IPS DF 4.7 (cell line): ENCODE results near the gene RECK.
"Not testable (repeated sequence)": the region's sequence is repeated elsewhere in the genome, so short reads cannot be mapped to it uniquely, and the experiment has no call there.

Source experiments
- DNase-seq: peaks from one replicate; pipeline ENCODE4 v3.0.0-alpha.2; 2013; ENCODE audit warnings: low spot score; ENCODE audit errors: extremely low read depth

The RECK gene, protein sequence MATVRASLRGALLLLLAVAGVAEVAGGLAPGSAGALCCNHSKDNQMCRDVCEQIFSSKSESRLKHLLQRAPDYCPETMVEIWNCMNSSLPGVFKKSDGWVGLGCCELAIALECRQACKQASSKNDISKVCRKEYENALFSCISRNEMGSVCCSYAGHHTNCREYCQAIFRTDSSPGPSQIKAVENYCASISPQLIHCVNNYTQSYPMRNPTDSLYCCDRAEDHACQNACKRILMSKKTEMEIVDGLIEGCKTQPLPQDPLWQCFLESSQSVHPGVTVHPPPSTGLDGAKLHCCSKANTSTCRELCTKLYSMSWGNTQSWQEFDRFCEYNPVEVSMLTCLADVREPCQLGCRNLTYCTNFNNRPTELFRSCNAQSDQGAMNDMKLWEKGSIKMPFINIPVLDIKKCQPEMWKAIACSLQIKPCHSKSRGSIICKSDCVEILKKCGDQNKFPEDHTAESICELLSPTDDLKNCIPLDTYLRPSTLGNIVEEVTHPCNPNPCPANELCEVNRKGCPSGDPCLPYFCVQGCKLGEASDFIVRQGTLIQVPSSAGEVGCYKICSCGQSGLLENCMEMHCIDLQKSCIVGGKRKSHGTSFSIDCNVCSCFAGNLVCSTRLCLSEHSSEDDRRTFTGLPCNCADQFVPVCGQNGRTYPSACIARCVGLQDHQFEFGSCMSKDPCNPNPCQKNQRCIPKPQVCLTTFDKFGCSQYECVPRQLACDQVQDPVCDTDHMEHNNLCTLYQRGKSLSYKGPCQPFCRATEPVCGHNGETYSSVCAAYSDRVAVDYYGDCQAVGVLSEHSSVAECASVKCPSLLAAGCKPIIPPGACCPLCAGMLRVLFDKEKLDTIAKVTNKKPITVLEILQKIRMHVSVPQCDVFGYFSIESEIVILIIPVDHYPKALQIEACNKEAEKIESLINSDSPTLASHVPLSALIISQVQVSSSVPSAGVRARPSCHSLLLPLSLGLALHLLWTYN

DNA sequence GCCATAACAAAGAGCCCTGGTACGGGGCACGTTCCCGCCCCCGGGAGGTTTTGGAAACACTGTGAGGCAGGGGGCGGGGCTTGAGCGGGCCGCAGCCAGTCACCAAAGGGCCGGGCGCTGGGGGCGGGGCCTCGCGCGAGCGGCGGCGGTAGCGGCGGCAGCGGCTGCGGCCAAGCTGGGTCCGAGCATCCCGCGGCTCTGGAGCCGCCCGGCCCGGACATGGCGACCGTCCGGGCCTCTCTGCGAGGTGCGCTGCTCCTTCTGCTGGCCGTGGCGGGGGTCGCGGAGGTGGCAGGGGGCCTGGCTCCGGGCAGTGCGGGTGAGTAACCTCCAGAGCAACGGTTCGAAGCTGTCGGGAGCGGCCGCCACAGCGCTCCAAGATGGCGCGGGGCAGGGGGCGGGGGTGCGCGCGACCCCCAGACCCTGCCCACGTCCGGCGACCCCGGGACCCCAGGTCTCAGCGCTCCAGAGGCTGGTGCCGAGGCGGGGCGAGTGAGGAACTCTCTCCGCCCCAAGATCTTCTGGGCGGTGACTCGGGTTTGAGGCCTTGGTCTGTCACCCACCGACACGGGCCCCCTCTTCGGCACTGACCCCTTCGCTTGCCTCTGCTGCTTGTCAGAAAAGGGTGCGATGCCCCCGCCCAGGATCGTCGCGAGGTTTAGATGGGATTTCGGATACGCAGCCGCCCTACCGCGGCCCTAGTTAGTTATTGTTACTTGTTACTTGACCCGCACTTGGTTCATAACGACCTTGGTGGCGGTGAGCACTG lies at the start of gene RECK:
RECK (plus strand) TSS at position 134 of the 769 bp plus-strand sequence; CDS start at position 220, 86 bp downstream.
- DNase-seq: no peak

DNA sequence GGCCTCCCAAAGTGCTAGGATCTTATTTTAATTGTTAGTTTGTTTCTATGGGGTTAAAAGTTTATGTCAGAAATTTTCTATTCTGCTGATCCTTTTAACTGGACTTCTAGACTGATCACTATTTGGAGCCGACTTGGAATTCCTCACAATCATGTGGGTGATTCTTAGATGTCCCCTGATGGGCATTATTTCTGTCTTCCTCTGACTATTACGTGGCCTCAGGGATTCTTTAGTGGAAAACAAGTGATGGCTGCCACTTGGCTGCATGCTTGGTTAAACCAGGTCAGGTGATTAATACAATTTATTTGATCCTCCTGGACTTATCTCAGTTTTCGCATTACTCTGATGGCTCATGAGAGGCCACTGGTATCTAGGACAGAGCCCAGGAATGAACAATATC lies 46.6 kb upstream of the RECK start:
- DNase-seq: no peak

DNA sequence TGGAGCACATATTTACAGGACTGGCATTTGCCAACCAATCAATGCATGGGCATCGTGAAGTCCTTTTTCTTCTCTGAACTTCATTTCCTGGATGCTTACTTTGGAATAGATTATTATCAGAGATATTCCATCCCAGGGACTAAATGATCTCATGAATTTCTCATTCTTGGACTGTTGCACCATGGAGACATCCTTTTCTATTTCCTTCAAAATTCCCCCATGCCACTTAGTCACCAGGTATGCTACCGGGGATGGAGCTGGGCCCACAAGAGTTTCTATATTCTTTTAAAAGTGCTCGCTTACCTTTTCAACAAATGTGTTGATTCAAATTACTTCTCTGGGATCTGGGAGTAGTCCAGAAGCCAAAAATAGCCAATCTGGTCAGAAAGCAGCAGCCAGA lies 43.6 kb upstream of the RECK start:
- DNase-seq: not testable (repeated sequence)

DNA sequence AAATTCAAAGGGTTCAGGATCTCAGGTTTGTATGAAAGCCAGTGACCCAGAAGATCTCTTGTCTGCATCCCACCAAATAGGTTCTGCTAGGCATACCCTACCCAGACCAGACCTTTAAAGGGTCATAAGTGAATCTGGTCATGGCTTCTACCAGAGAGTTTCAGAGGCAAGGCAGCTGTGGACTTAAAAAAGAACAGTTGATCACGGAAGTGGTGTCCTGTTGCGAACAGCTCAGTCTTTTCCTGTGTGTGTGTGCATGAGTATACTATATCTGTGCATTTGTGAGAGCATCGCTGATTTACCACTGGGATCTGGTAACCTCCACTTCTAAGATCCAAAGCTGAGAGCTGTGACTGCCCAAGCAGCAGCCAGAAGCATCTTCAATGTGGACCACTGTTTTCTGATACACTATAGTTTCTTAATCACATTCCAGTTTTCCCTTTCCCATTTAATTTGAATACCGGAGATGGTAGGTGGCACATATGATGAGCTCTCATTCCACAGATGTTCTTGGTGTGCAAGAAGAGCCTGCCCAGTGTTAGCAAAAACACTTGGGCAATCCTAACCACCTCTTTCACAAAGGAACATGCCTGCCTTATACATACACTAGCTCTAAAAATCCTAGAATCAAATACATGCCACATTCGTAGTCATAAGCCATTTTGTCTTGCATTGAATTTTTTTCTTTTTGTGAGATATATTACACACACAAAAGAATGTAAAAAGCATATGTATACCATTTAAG lies 42.6 kb upstream of the RECK start:
- DNase-seq: no peak

DNA sequence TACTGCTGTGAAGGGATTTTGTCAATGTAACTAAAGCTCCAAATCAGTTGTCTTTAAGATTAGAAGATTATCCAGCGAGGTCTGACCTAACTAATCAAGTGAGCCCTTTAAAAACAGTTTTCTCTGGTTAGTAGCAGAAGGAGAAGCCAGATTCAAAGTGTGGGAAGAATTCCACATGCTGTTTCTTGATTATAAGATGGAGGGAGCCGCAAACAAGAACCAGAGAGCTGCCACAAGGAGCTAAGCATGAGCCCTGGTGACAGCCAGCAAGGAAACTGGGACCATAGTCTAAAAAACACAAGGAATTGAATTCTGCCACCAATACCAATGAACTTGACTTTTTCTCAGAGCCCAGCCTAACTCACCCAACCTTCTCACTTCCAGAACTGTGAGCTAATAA lies 41.8 kb upstream of the RECK start:
- DNase-seq: no peak

DNA sequence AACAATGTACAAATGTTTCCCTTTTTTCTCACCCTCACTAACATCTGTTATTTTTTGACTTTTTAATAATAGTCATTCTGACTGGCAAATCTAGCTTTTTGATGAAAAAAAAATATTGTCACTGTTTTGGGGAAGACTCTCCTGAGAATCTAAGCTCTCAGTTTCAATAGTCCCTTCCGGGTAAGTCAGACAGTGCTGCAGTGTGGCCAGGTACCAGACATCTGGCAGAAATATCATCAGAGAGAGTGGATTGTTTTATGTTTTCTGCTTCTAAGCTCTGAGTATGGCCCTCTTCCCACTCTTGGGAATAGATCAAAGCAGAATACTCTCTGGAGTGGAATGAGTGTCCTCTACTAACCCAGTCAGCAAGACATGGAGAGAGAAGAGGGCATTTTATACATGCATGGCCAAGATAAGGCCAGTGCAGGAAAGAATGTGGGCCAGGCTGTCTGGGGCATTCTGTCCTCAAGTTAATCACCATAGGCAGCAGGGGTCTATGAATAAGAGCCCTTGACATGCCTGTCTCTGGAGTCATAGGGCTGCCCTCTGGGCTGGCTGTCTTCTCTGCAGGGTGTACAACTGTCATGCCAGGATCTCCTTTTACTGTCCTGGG lies 40.2 kb upstream of the RECK start:
- no peak for DNase-seq

DNA sequence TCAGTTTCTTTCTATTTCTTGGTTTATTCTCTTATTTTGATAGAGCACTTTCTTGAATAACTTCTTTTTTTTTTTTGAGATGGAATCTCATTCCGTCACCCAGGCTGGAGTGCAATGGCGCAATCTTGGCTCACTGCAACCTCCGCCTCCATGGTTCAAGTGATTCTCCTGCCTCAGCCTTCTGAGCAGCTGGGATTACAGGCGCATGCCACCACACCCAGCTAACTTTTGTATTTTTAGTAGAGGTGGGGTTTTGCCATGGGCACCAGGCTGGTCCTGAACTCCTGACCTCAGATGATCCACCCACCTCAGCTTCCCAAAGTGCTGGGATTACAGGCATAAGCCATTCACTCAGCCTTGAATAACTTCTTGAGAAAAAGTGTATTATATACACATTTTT lies 39.7 kb upstream of the RECK start:
- DNase-seq: not testable (repeated sequence)

DNA sequence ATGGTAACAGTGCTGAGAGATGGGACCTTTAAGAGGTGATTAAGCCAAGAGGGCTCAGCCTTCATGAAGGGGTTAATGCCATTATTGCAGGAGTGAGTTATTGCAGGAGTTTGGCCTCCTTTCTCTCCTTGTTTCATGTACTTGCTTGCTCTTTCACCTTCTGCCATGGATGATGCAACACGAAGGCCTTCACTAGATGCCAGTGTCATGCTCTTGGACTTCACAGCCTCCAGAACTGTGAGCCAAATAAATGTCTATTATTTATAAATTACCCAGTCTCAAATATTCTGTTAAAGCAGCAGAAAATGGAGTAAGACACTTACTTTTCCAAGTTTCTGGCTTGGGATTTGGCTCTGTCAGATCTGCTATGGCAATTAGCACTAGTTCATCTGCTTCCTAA lies 38.4 kb upstream of the RECK start:
- DNase-seq: no peak

DNA sequence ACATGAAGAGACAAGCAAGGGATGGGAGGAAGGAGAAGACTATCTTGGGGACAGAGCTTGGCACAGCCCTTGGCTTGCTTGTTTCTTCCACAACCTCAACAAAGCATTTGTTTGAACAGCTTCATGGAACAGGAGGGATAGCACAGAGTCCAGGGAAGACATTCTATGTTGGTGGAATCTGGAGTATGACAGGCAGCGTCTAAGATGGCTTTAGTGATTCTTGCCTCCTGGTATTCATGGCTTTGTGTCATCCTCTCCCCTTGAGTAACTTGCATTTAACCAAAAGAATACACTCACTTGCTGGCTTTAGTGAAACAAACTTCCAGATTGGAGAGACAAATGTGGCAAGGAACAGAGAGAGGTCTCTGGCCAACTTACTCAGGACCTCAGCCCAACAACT lies 30.8 kb upstream of the RECK start:
- no peak for DNase-seq

DNA sequence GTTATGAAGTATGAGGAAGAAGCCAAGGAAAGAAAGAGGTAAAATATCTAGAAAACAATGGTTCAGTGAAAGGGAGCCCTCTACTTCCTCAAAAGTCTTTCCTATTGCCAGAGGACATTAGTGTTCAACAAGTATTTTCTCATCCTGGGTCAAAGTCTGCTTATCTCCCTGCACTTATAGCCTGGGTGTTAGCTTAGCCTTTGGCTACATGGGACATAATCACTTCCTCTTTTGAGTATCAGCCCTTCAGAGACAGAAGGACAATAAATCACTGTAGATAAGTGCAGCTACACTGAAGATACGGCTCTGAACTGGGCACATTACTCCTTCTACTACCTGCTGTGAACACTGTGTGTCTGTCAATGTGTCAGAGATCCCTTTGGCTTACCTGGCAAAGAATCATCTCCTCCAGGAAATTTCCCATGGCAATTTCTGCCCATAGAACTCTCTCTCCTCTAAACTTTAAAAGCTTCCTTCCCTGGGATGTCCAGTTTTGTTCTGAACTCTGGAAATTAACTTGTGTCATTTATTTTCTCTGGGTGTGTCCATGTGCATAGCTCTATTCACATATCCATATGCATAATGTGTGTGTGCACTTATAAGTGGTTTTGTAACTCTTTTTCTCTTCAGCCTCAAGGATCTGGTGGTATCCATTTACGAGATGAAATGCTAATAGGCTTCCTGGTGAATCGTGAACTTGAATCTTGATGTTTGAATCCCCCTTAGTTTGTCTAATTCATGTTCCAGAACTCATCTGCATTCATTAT lies 30.0 kb upstream of the RECK start:
- no peak for DNase-seq

DNA sequence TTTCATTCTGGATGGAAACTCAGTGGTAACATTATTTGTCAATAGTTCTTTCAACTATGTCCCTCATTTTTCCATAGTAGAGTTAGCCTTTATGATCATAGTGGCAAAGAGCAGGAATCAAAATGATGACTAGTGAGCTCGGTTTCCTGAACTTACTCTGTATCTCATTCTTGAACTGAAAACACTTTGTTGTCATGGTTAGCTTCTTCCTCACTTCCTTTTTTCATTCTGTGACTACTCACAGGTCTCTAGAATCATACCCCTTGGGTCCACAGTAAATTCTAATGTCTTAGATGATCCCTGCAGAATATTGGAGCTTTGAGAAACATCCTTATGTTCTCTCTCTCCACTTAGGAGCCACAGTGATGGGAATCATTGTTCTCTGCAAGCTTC lies 29.4 kb upstream of the RECK start:
- no peak for DNase-seq

DNA sequence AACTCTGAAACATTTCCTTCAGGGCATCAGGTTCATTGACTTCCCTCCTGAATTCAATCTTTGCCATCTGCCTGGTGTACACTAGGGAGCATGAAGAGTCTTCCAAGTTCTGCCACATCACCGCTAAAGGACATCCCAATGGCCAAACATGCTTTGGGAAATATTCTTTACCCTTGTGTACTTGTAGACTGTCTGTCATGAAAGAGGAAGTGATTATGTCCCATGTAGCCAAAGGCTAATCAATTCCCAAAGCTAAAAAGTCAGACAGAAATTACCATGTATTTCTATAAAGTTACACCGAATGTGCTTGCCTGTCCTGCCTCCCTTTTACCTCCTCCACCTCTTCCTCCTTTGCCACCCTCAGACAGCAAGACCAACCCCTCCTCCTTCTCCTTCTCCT lies 28.9 kb upstream of the RECK start:
- no peak for DNase-seq

DNA sequence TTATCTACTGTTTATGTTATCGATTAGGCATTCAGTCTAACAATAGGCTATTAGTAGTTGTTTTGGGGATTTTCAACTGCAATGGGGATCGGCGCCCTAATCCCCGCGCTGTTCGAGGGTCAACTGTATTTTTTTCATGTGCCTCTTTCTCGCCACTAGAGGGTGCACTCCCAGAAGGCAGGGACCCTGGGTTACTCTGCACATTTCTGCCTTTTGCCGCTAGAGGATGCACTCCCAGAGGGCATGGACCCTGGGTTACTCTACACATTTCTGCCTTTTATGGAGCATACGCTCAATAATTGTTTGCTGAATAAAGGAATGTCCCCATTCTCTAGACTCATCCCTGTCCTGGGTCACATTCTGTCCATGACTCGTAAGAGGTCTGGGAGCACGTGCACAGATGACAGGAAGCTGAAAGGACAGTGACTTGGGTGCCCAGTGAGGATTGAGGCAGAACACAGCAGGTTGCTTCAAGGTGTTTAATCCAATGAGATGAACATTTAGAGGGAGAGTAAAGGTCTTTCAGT lies 27.9 kb upstream of the RECK start:
- peak; percentile 46 for DNase-seq

DNA sequence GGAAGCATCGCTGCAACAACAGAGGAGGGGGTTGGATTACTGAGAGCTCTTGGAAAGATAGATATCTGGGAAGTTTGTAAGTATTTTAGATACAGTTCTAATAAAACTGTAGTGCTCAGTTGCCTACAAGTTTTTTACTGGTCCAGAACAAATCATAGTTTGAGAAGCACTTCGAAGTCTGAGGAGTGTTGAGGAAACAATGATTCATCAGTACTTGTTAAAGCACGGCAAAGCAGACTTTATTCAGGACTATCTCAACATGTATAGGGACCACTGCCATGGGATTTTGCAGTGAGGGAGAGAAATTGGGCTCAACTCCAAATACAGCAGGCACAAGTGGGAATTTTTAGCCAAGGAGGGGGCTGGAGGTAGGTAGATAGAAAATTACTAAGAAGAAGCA lies 25.3 kb upstream of the RECK start:
- DNase-seq: no peak

DNA sequence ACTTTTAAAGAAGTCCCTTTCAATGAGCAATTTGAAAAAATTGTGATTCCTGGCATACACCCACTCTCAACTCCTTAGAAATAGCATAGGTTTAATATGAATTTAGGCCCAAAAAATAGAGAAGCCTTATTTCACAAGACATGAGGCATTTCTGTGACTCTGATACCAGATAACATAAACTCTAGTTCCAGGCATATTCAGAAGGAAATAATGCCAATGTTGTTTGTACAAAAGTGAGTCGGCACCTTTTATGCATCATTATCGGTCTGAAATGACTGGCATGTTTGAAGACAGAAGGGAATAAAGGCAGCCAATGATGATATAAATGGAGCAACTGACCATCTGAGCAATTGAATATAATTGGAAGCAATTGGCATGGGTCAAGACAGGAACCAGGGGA lies 19.4 kb upstream of the RECK start:
- DNase-seq: no peak

DNA sequence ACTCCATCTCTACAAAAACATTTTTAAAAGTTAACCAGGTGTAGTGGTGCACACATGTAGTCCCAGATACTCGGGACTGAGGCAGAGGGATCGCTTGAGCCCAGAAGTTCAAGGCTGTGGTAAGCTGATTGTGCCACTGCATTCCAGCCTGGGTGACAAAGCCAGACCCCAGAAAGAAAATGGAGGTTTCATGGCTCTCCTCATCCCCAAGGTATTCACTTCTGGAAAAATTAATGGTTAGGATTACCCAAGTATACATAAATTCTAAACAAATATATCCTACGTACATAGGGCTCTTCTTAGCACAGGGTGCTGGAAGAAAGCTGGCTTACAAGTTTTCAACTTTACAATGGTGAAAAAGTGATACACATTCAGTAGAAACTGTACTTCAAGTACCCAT lies 18.6 kb upstream of the RECK start:
- no peak for DNase-seq

DNA sequence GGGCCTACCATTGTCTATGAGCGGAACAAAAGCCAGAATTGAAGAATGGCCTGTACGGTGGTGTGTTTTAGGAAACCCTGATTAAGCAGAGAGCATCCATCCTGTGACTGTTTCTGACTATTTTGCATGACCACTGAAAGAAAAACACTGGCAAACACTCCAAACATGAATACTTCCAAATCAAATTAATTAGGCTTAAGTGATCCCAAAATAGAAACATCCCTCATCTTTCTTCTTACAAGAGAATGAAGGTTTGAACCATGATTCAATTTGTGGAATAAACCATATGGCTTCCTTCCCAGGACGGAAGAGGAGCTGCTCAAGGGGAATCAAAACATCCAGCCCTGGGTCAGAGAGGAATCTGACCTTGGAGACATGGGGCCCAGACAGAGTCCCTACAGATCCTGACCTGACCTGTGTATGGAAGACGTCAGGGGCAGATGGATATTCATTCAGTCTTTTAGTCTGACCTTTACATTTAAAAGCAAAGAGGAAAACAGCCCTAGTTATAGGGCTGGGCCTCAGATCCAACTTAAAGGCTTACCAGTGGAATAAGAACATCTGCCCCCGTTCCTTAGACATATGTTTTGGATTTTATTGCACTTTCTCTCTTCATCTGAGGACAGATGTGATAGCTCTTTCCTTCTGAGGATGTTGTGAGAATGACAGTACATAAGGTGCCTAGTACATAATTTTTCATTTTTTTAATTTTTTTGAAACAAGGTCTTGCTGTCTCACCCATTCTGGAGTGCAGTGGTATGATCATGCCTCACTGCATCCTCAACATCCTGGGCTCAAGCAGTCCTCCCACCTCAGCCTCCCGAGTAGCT lies 17.6 kb upstream of the RECK start:
- no peak for DNase-seq

DNA sequence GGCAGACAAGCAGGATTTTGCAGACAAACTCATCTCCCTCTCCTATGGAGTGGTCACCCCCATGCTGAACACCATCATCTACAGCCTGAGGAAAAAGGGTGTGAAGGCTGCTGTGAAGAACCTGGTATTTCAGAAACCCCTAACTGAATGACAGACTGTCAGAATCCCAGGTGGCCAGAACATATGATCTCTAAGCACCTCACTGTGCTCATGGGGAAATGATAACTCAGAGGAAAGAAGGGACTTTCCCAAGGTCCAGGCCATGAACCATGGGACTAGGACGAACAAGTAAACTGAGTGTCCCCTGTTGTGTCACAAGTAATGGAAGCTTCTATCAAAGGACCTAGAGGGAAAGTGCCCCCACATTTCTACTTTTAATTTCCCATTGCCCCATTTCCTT lies 14.7 kb upstream of the RECK start:
- DNase-seq: no peak
